Dermis microvascular lymphatic vessel endothelial cell (primary cell): Measurements from ENCODE around the gene MEIS1. TPM values are rescaled to one million over a fixed set of nuclear protein-coding genes. Genes with fewer than 3 reads are reported as not detected.

Source experiments
- DNase-seq, 2 donors: peaks; one replicate each; pipeline versions ENCODE4 v3.0.0 to v3.0.0-alpha.2; 2010; ENCODE audit warnings: low read depth in 2 of 2
- total RNA-seq: library from RNA; depleted of rRNA; stranded (reverse); fragments of >200 nt; gene quantifications from 2 replicates; pipeline ENCODE4 v1.2.1, GENCODE V29; 2014

MEIS1 gene
- total RNA-seq, 1 donor from 2014 or later, result 3.6 TPM

DNA sequence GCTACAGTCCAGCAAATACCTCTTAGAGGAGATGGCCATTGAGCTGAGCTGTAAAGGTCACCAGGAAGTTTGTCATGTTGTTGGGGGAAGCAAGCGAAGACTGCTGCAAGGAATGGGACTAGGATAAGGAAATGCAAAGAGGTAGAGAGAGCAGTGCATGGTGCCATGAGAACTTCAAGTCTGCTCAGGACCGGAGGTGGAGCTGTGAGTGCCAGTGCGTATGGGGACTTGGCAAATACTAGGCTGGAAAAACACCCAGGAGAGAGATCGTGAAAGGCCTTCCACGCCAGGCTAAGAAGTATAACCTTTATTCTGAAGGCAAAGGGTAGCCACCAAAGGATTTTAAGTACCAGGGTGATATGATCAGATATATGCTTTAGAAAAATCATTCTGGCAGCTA, 71.3 kb downstream of the MEIS1 start:
- DNase-seq, result no peak

GRCh38 chr2:66507673-66508201, 72.8 kb downstream of the MEIS1 start:
- DNase-seq, result no peak

GRCh38 chr2:66508484-66509071, 73.7 kb downstream of the MEIS1 start:
- no peak for DNase-seq

- no peak for DNase-seq
Observed at GRCh38 chr2:66509326-66509811, 74.4 kb downstream of the MEIS1 start.

DNA sequence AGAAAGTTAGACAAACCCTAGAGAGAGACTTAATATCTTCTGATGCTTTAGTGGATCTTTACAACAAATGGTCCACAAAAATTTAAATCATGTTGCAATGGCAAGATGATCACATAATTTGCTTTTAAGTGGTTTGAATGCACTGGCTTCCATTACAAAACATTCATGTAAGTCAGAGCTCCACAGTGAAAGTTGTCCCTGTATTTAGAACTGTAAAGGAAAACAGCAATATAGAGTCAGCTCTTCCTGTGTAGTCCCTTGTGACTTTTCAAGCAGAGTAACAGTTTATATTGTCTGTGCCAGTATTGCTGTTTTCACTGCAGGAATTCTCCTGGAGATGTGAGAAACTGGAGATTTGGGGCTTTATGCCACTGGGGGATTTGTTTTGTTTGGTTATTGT, 77.7 kb downstream of the MEIS1 start:
- DNase-seq, result peak in 1 of 2 donors; percentile 8

GRCh38 chr2:66515743-66516142, 80.8 kb downstream of the MEIS1 start:
- no peak for DNase-seq

GRCh38 chr2:66516499-66516898, 81.6 kb downstream of the MEIS1 start:
- DNase-seq, result no peak

DNA sequence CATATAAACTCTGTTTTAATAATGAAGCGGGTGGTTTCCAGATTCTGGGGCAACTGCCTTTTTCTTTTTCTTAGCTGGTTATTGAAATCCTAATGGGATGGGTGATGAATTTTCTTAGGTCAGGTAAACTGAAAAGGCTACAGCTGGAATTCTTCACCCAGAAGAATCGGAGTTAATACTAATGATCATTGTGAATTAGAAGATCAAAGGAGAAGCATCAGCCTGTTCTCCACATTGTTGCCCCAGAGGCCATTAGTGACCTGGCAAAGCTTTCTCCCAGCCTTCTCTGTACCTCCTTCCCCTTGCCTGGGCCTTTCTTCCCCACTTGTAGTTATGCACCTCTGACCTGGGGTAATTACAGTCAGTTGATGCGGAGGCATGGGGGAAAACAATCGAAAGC, 82.8 kb downstream of the MEIS1 start:
- no peak for DNase-seq

DNA sequence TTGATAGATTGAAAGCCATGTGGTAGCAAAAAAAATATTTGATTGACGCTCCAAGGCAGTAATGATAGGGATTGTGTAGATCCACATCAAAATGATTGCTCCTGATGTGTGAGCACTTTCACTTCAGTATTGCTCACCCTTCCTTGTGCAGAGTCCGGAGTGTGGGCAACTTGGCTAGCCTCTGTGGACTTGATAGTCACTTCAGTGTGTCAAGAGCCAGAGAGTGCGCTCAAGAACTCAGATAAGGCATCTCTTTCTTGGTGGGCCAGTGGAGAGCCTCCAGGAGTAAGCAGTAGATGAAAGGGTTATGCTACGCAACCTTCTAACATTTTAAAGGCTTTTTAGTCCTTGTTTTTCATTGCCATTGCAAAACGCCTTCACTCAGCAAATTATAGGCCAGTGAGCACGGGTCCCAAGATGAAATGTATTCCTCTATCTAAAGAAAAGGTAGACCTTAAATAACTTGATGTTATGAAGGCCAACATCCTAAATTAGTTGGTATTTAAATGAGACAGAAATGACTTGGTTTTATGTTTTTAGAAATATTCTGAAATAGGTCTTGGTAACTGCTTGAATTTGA, 84.4 kb downstream of the MEIS1 start:
- no peak for DNase-seq

GRCh38 chr2:66521291-66521922, 86.5 kb downstream of the MEIS1 start:
- no peak for DNase-seq

DNA sequence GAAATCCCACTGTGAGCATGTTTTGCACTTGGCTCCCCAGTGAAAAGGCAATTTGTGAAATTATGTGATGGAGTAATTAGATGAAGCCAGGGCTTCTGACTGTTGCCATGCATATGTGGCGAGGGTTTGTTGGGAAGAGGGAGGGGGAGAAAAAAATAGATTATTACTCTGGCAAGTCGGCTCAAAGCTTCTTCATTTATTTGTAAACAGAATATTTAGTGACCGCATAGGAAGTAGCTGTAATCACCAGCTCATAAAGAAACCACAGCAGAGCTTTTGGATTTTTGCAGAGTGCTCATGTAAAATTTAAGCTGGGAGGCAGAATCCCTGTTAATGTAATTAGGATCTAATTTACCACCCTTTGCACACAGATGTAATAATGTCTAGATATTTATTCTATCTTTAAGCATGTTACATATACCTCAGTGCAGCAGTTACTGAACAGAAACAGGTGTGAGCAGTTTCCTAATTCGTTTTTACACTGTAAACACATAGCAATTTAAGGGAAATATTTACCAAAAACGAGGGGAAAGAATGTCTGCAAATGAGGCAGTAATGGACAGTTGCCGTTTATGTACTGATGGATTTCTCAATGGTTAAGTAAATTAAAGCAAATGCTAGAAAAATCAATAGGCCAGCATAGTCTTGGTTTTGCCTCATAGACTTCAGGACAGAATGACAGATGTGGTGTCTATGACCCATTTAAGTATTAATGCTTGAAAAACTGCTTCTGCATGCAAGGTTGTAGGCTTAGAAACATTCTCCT, 87.9 kb downstream of the MEIS1 start:
- DNase-seq, result no peak

DNA sequence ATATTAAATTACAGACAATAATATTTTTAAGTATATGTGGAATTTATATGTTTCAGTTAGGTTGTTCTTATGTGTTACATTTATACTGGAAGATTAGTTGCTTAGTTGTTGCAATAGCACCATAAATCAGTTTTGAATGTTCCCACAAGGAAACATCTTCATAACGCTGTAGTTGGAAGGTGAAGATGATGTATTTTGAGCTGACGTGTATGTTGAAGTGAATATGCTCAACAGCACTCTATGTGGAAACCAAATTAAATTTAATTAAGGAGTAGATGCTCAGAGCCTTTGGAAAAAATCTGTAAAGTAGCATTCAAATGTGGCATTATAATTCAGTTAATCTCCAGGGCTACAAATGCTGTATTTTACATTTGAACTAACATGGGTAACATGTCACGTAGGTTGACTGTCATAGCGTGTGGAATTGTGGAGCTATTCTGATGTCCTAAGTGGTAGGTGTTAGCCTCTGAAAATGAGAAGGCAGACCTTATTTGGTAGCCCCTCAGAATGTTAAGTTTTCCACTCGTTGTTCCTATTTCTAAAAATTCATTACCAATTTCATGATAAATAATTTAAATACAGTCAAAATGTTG, 88.5 kb downstream of the MEIS1 start:
- no peak for DNase-seq

DNA sequence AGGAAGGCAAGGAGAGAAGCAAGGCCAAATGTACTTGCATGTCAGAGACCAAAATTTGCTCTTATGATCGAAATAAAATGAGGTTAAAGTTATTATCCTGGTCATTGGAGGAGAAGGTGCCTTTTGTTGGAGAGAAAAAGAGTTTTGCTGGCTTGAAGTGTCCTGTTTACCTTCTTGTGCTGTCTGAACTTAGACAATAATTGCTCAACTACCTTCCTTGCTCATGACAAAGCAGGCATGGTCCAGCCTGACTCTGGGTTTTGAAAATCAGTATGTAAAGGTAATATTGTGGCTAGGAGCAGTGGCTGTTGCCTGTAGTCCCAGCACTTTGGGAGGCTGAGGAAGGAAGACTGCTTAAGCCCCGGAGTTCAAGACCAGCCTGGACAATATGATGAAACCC, 89.1 kb downstream of the MEIS1 start:
- DNase-seq, result no peak

DNA sequence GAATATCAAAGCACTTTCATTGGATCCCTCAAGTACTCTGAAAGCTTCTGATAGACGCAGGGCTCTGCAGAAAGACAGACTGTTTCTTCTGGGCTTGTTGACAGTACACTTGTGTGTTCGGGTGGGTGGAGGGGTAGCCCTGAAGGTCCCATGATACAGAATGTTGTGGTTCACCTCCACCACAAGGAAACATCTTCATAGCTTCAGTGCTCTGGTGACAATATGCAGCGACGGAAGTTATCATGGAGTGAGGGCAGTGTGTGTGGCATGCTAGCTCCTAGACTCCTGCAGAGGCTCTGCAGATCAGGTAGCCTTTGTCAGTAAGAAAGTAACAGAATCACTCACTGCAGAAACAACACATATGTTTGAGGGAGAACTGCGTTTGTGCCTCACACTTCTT, 90.7 kb downstream of the MEIS1 start:
- DNase-seq, result no peak

DNA sequence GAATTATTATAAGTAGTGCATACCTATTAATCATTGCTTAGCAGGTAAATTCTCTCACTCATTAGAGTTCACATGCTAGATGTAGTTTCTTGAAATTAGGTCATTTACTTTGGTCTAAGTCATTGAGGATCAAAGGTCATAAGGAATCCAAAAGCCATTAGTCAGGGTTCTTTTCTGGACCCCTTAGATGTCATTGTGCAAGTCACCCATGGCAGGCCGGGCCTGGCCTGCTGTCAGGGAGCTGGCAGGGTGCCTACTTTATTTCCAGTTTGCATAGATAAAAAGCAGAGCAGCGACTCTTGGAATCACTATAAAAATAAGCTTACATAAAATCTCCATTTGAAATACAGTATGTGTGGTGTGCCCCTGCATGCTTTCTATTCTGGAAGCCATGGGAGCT, 91.3 kb downstream of the MEIS1 start:
- no peak for DNase-seq

GRCh38 chr2:66528974-66529724, 94.2 kb downstream of the MEIS1 start:
- no peak for DNase-seq

GRCh38 chr2:66530651-66531050, 95.7 kb downstream of the MEIS1 start:
- no peak for DNase-seq

GRCh38 chr2:66531155-66531554, 96.2 kb downstream of the MEIS1 start:
- no peak for DNase-seq

DNA sequence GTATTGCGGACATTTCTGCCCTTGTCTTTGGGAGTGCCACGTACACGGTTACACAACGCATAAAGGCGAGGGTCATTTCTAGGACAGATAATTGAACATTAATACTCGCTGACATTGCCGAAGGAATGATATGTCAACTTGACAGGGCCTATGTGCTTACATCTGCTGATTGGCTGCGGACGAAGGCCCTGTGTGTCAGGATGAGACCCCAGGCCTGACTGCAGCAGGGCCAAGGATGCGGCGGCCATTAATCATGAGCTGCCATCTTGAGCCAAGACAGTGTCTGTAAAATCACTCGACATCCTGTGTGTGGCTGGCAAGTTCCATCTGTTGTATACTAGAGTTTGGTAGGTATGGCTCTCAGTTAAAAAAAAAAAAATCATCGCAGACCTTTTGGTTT, 96.6 kb downstream of the MEIS1 start:
- DNase-seq, result no peak

GRCh38 chr2:66532972-66533868, 98.3 kb downstream of the MEIS1 start:
- no peak for DNase-seq
